DOHH2 (cell line): ENCODE results near the gene CIAO2A.

Experiments
- H3F3A ChIP-seq: fragments of 200-600 bp; sonication (generic), shearing (Covaris generic); 2 replicates; pipeline ENCODE4 v1.6.0; 2016; ENCODE audit warnings: antibody characterized with exemption, mild to moderate bottlenecking; ENCODE audit not compliant: control insufficient read depth, insufficient read depth
- H3K27ac ChIP-seq: fragments of 200-600 bp; sonication (generic); 2 replicates; pipeline ENCODE4 v1.5.1; 2014; ENCODE audit warnings: low read depth, mild to moderate bottlenecking, low read length, moderate library complexity
- H3K27me3 ChIP-seq: fragments of 200-600 bp; sonication (generic); 2 replicates; pipeline ENCODE4 v1.6.1; 2014; ENCODE audit warnings: mild to moderate bottlenecking, low read length, mixed read lengths; ENCODE audit not compliant: control insufficient read depth
- H3K36me3 ChIP-seq: fragments of 200-600 bp; sonication (generic); 2 replicates; pipeline ENCODE4 v1.6.1; 2014; ENCODE audit warnings: mild to moderate bottlenecking, low read length, moderate library complexity, mixed read lengths; ENCODE audit not compliant: control insufficient read depth
- H3K4me1 ChIP-seq: fragments of 200-600 bp; sonication (generic); 2 replicates; pipeline ENCODE4 v1.6.1; 2014; ENCODE audit warnings: mild to moderate bottlenecking, low read length, mixed read lengths; ENCODE audit not compliant: control insufficient read depth
- H3K4me2 ChIP-seq: fragments of 200-600 bp; sonication (generic); 2 replicates; pipeline ENCODE4 v1.6.0; 2014; ENCODE audit warnings: mild to moderate bottlenecking, low read length, moderate library complexity
- H3K4me3 ChIP-seq: fragments of 200-600 bp; sonication (generic); 2 replicates; pipeline ENCODE4 v1.5.1; 2014; ENCODE audit warnings: mild to moderate bottlenecking, low read length, mixed read lengths
- H3K79me2 ChIP-seq: fragments of 200-600 bp; sonication (generic); 2 replicates; pipeline ENCODE4 v1.6.1; 2014; ENCODE audit warnings: mild to moderate bottlenecking, low read length, mixed read lengths; ENCODE audit not compliant: control insufficient read depth
- H3K9me2 ChIP-seq: fragments of 200-600 bp; sonication (generic); replicated peaks from 2 replicates; pipeline ENCODE4 v1.6.1; 2014; ENCODE audit warnings: mild to moderate bottlenecking, low read length, mixed read lengths; ENCODE audit not compliant: control insufficient read depth
- H3K9me3 ChIP-seq: fragments of 200-600 bp; sonication (generic); 2 replicates; pipeline ENCODE4 v1.6.1; 2014; ENCODE audit warnings: antibody characterized with exemption, low read length, mixed read lengths; ENCODE audit not compliant: control insufficient read depth, insufficient read depth
- H4K20me1 ChIP-seq: fragments of 200-600 bp; sonication (generic); 2 replicates; pipeline ENCODE4 v1.6.0; 2014; ENCODE audit warnings: low read depth, mild to moderate bottlenecking, antibody characterized with exemption, low read length, moderate library complexity; ENCODE audit not compliant: control insufficient read depth, insufficient read depth
- EZH2phosphoT487 ChIP-seq: fragments of 200-600 bp; sonication (generic); IDR thresholded peaks from 2 replicates; pipeline ENCODE4 v1.6.1; 2017; ENCODE audit warnings: borderline replicate concordance, mild to moderate bottlenecking, antibody characterized with exemption, low read length, moderate library complexity, mixed read lengths
- TF ChIP-seq, protein P1 (sequence below): fragments of 200-600 bp; sonication (generic); IDR thresholded peaks from one replicate; pipeline ENCODE4 v1.5.1; 2014; ENCODE audit warnings: antibody characterized with exemption, mild to moderate bottlenecking, low read depth, low read length; ENCODE audit not compliant: poor library complexity, severe bottlenecking

Gene CIAO2A

GRCh38 chr15:64052925-64053491 is 40.6 kb downstream of the CIAO2A start:
- Histone ChIP-seq H3K27ac (no peak overlapping the region), H3F3A (no peaks in the 10 kb centered on the region), H3K9me3 (no peaks in the 10 kb centered on the region), H3K36me3 (no peaks in the 10 kb centered on the region), H3K4me1 (no peaks in the 10 kb centered on the region), H3K27me3 (peaks cover 5% of the 10 kb centered on the region; the same call in 1 of the 2 replicates), H4K20me1 (no peaks in the 10 kb centered on the region), H3K4me3 (no peak overlapping the region), H3K79me2 (no peaks in the 10 kb centered on the region), H3K4me2 (no peak overlapping the region), H3K9me2 (no peaks in the 10 kb centered on the region)
- TF ChIP-seq, protein P1, sequence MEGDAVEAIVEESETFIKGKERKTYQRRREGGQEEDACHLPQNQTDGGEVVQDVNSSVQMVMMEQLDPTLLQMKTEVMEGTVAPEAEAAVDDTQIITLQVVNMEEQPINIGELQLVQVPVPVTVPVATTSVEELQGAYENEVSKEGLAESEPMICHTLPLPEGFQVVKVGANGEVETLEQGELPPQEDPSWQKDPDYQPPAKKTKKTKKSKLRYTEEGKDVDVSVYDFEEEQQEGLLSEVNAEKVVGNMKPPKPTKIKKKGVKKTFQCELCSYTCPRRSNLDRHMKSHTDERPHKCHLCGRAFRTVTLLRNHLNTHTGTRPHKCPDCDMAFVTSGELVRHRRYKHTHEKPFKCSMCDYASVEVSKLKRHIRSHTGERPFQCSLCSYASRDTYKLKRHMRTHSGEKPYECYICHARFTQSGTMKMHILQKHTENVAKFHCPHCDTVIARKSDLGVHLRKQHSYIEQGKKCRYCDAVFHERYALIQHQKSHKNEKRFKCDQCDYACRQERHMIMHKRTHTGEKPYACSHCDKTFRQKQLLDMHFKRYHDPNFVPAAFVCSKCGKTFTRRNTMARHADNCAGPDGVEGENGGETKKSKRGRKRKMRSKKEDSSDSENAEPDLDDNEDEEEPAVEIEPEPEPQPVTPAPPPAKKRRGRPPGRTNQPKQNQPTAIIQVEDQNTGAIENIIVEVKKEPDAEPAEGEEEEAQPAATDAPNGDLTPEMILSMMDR: no peak
- TF ChIP-seq EZH2phosphoT487: no peak

- no peaks in the 10 kb centered on the region for H3K79me2 ChIP-seq
- no peaks in the 10 kb centered on the region for H3K9me3 ChIP-seq
- H3F3A ChIP-seq: no peaks in the 10 kb centered on the region
- no peak for TF ChIP-seq EZH2phosphoT487
- TF ChIP-seq, protein P1: no peak
- H3K36me3 ChIP-seq: no peaks in the 10 kb centered on the region
- no peak overlapping the region for H3K27ac ChIP-seq
- H3K9me2 ChIP-seq: no peaks in the 10 kb centered on the region
- peaks cover 19% of the 10 kb centered on the region for H3K27me3 ChIP-seq
- no peak overlapping the region for H3K4me2 ChIP-seq
- peaks cover 3% of the 10 kb centered on the region for H3K4me1 ChIP-seq
- H4K20me1 ChIP-seq: no peaks in the 10 kb centered on the region
- no peak overlapping the region for H3K4me3 ChIP-seq
Observed at GRCh38 chr15:64051407-64052259, 42.0 kb downstream of the CIAO2A start.

GRCh38 chr15:64051093-64051402 is 42.6 kb downstream of the CIAO2A start:
- Histone ChIP-seq H3K27me3 (peaks cover 21% of the 10 kb centered on the region), H3K36me3 (no peaks in the 10 kb centered on the region), H3K9me2 (no peaks in the 10 kb centered on the region), H3K79me2 (no peaks in the 10 kb centered on the region), H3K4me3 (no peak overlapping the region), H3K4me2 (no peak overlapping the region), H4K20me1 (no peaks in the 10 kb centered on the region), H3K27ac (no peak overlapping the region), H3F3A (no peaks in the 10 kb centered on the region), H3K9me3 (no peaks in the 10 kb centered on the region), H3K4me1 (peaks cover 5% of the 10 kb centered on the region)
- TF ChIP-seq, protein P1: no peak
- TF ChIP-seq EZH2phosphoT487: no peak
